Fibroblast of skin of abdomen (primary cell): ENCODE measurements around the gene HOXD10.

ENCODE experiments used
- DNase-seq: peaks from one replicate; pipeline ENCODE4 v3.0.0-alpha.2; 2013

The HOXD10 gene

GRCh38 chr2:176123411-176124109 is 7.0 kb downstream of the HOXD10 start:
- peak; percentile 31 for DNase-seq

GRCh38 chr2:176124110-176124946 is 7.8 kb downstream of the HOXD10 start:
- no peak for DNase-seq

- DNase-seq = no peak
These were observed 8.6 kb downstream of the HOXD10 start for GRCh38 chr2:176124947-176125771.

- no peak for DNase-seq
These were observed 9.1 kb downstream of the HOXD10 start for GRCh38 chr2:176125772-176126054.

- DNase-seq = peak; percentile 75
These were observed 10.6 kb downstream of the HOXD10 start for GRCh38 chr2:176126929-176127773.

GRCh38 chr2:176127774-176128072 is 11.1 kb downstream of the HOXD10 start:
- no peak for DNase-seq

GRCh38 chr2:176128172-176128981 is 11.8 kb downstream of the HOXD10 start:
- peak; percentile 59 for DNase-seq

GRCh38 chr2:176128982-176129796 is 12.6 kb downstream of the HOXD10 start, which contains the start of gene HOXD8:
Gene HOXD8, plus strand, starts transcription at chr2:176129705. Its CDS starts 662 bp downstream, at chr2:176130367.
- peak; percentile 96 for DNase-seq

- DNase-seq = no peak
These were observed 13.2 kb downstream of the HOXD10 start for GRCh38 chr2:176129813-176130146.

GRCh38 chr2:176130147-176130956 is 13.8 kb downstream of the HOXD10 start:
- peak; percentile 99 for DNase-seq

GRCh38 chr2:176130957-176131847 is 14.6 kb downstream of the HOXD10 start:
- DNase-seq = no peak

- no peak for DNase-seq
These were observed 15.2 kb downstream of the HOXD10 start for GRCh38 chr2:176131848-176132158.

GRCh38 chr2:176132205-176133171 is 15.9 kb downstream of the HOXD10 start:
- peak; percentile 85 for DNase-seq

- no peak for DNase-seq
These were observed 16.8 kb downstream of the HOXD10 start for GRCh38 chr2:176133389-176133788.

- DNase-seq = peak; percentile 24
These were observed 17.5 kb downstream of the HOXD10 start for GRCh38 chr2:176134035-176134434.

GRCh38 chr2:176135035-176135440 is 18.5 kb downstream of the HOXD10 start:
- DNase-seq = peak; percentile 85

- peak; percentile 88 for DNase-seq
These were observed 20.0 kb downstream of the HOXD10 start for GRCh38 chr2:176136374-176137251.
